Measurements from ENCODE around the gene KCNT2. TPM values are rescaled to one million over a fixed set of nuclear protein-coding genes. Genes with fewer than 3 reads are reported as not detected.

KCNT2 gene
- total and polyA plus RNA-seq, 10 of the 15 experiments (the other 5 are each of a cell fraction or from before 2014, with no cell fraction given) = not detected

DNA sequence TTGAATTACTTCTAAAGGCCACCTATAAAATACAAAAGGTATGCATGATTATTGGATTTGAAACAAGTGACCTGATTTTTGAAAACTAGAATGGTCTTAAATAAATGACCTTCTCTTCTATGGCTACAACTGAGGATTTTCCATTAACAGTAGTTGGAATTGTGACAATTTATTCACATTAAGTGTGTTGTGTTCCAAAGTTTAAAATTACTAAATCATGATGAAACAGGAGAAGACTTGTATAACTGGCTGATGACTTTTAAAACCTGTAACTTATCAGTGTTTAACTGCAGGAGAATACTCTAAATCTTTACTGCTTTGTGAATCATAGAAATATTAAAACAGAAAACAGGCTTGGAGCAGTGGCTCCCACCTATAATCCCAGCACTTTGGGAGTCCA lies 4.6 kb downstream of the KCNT2 start:
- Histone ChIP-seq H3K36me3 (ENCODE audit: control insufficient read depth in 2 of 2, insufficient read depth in 2 of 2, low read length in 1 of 2) (no peaks in the 10 kb centered on the region), H3K27me3 (replicated peaks in 1 of 2; ENCODE audit: control insufficient read depth in 2 of 2, insufficient read depth in 2 of 2, low read length in 1 of 2) (peaks cover 0 to 9% of the 10 kb centered on the region in 2 experiments; a peak in 2 of 4 replicates), H3K9ac (ENCODE audit: control insufficient read depth, insufficient read depth, low read length) (no peak overlapping the region), H4K20me1 (ENCODE audit: control insufficient read depth, insufficient read depth) (no peaks in the 10 kb centered on the region), H3K79me2 (ENCODE audit: control insufficient read depth, insufficient read depth, low read length) (no peaks in the 10 kb centered on the region), H3K4me3 (no peak overlapping the region), H3K9me3 (replicated peaks; ENCODE audit: control insufficient read depth, insufficient read depth, low read length) (no peaks in the 10 kb centered on the region), H3K27ac (ENCODE audit: control insufficient read depth, insufficient read depth) (no peak overlapping the region), H2AFZ (ENCODE audit: control insufficient read depth, low read depth, low read length) (no peak overlapping the region), H3K4me1 (ENCODE audit: control insufficient read depth, insufficient read depth, low read length) (no peaks in the 10 kb centered on the region), H3K4me2 (ENCODE audit: control insufficient read depth, insufficient read depth) (no peak overlapping the region)
- CTCF ChIA-PET = no interaction called here
- no peak for ATAC-seq
- FAIRE-seq = no peak
- in situ Hi-C loops (cut with MboI) (no loop called here), intact Hi-C loops (cut with micrococcal nuclease; ENCODE audit: unreplicated experiment) (no loop called here)
- POLR2A ChIA-PET = no interaction called here
- RAD21 ChIA-PET (ENCODE audit: unreplicated experiment) = no interaction called here
- no TSS peak for BruUV-seq (replicated peaks)
- SMC1A ChIA-PET (ENCODE audit: uncharacterized antibody, unreplicated experiment) = no interaction called here
- DNase-seq (ENCODE audit: low read depth, low spot score) = no peak
- TF ChIP-seq BRCA1 (IDR thresholded peaks at IDR 0.05; ENCODE audit: low read depth, low read length) (no peak), NFYB (IDR thresholded peaks at IDR 0.05; ENCODE audit: insufficient read depth, low read depth, low read length) (no peak), BACH1 (IDR thresholded peaks at IDR 0.05; ENCODE audit: borderline replicate concordance) (no peak), IKZF1 (conservative IDR thresholded peaks at IDR 0.05) (no peak), ZNF217 (IDR thresholded peaks at IDR 0.05) (no peak), SP1 (IDR thresholded peaks at IDR 0.05; ENCODE audit: low read depth, low read length) (no peak), CBX5 (IDR thresholded peaks at IDR 0.05; ENCODE audit: low read depth) (no peak), RAD21 (IDR thresholded peaks at IDR 0.05; ENCODE audit: insufficient read depth, low read depth, low read length) (no peak)
- TF ChIP-seq, protein P1, sequence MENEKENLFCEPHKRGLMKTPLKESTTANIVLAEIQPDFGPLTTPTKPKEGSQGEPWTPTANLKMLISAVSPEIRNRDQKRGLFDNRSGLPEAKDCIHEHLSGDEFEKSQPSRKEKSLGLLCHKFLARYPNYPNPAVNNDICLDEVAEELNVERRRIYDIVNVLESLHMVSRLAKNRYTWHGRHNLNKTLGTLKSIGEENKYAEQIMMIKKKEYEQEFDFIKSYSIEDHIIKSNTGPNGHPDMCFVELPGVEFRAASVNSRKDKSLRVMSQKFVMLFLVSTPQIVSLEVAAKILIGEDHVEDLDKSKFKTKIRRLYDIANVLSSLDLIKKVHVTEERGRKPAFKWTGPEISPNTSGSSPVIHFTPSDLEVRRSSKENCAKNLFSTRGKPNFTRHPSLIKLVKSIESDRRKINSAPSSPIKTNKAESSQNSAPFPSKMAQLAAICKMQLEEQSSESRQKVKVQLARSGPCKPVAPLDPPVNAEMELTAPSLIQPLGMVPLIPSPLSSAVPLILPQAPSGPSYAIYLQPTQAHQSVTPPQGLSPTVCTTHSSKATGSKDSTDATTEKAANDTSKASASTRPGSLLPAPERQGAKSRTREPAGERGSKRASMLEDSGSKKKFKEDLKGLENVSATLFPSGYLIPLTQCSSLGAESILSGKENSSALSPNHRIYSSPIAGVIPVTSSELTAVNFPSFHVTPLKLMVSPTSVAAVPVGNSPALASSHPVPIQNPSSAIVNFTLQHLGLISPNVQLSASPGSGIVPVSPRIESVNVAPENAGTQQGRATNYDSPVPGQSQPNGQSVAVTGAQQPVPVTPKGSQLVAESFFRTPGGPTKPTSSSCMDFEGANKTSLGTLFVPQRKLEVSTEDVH (IDR thresholded peaks at IDR 0.05; ENCODE audit: low read depth, partially characterized antibody) = no peak
- TF ChIP-seq, protein P2, sequence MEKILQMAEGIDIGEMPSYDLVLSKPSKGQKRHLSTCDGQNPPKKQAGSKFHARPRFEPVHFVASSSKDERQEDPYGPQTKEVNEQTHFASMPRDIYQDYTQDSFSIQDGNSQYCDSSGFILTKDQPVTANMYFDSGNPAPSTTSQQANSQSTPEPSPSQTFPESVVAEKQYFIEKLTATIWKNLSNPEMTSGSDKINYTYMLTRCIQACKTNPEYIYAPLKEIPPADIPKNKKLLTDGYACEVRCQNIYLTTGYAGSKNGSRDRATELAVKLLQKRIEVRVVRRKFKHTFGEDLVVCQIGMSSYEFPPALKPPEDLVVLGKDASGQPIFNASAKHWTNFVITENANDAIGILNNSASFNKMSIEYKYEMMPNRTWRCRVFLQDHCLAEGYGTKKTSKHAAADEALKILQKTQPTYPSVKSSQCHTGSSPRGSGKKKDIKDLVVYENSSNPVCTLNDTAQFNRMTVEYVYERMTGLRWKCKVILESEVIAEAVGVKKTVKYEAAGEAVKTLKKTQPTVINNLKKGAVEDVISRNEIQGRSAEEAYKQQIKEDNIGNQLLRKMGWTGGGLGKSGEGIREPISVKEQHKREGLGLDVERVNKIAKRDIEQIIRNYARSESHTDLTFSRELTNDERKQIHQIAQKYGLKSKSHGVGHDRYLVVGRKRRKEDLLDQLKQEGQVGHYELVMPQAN (conservative IDR thresholded peaks at IDR 0.05) = no peak
- TF ChIP-seq, protein P3, sequence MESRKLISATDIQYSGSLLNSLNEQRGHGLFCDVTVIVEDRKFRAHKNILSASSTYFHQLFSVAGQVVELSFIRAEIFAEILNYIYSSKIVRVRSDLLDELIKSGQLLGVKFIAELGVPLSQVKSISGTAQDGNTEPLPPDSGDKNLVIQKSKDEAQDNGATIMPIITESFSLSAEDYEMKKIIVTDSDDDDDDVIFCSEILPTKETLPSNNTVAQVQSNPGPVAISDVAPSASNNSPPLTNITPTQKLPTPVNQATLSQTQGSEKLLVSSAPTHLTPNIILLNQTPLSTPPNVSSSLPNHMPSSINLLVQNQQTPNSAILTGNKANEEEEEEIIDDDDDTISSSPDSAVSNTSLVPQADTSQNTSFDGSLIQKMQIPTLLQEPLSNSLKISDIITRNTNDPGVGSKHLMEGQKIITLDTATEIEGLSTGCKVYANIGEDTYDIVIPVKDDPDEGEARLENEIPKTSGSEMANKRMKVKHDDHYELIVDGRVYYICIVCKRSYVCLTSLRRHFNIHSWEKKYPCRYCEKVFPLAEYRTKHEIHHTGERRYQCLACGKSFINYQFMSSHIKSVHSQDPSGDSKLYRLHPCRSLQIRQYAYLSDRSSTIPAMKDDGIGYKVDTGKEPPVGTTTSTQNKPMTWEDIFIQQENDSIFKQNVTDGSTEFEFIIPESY (IDR thresholded peaks at IDR 0.05) = no peak
- TF ChIP-seq, protein P4, sequence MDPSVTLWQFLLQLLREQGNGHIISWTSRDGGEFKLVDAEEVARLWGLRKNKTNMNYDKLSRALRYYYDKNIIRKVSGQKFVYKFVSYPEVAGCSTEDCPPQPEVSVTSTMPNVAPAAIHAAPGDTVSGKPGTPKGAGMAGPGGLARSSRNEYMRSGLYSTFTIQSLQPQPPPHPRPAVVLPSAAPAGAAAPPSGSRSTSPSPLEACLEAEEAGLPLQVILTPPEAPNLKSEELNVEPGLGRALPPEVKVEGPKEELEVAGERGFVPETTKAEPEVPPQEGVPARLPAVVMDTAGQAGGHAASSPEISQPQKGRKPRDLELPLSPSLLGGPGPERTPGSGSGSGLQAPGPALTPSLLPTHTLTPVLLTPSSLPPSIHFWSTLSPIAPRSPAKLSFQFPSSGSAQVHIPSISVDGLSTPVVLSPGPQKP (IDR thresholded peaks at IDR 0.05; ENCODE audit: low read depth, low read length) = no peak
- TF ChIP-seq, protein P5, sequence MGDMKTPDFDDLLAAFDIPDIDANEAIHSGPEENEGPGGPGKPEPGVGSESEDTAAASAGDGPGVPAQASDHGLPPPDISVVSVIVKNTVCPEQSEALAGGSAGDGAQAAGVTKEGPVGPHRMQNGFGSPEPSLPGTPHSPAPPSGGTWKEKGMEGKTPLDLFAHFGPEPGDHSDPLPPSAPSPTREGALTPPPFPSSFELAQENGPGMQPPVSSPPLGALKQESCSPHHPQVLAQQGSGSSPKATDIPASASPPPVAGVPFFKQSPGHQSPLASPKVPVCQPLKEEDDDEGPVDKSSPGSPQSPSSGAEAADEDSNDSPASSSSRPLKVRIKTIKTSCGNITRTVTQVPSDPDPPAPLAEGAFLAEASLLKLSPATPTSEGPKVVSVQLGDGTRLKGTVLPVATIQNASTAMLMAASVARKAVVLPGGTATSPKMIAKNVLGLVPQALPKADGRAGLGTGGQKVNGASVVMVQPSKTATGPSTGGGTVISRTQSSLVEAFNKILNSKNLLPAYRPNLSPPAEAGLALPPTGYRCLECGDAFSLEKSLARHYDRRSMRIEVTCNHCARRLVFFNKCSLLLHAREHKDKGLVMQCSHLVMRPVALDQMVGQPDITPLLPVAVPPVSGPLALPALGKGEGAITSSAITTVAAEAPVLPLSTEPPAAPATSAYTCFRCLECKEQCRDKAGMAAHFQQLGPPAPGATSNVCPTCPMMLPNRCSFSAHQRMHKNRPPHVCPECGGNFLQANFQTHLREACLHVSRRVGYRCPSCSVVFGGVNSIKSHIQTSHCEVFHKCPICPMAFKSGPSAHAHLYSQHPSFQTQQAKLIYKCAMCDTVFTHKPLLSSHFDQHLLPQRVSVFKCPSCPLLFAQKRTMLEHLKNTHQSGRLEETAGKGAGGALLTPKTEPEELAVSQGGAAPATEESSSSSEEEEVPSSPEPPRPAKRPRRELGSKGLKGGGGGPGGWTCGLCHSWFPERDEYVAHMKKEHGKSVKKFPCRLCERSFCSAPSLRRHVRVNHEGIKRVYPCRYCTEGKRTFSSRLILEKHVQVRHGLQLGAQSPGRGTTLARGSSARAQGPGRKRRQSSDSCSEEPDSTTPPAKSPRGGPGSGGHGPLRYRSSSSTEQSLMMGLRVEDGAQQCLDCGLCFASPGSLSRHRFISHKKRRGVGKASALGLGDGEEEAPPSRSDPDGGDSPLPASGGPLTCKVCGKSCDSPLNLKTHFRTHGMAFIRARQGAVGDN (IDR thresholded peaks at IDR 0.05) = no peak

Data from GM12878 (cell line).